Fibroblast of the aortic adventitia (primary cell): ENCODE data around the gene CTSA. TPM values are rescaled to one million over a fixed set of nuclear protein-coding genes. Genes with fewer than 3 reads are reported as not detected.

Experiments
- DNase-seq: peaks from one replicate; pipeline ENCODE4 v3.0.0-alpha.2; 2010; ENCODE audit warnings: low read depth
- H3K4me3 ChIP-seq: 2 replicates; pipeline ENCODE4 v1.5.1; 2011; ENCODE audit warnings: low read depth, mild to moderate bottlenecking, control low read depth, low read length, moderate library complexity
- total RNA-seq: library from RNA; depleted of rRNA; stranded (reverse); fragments of >200 nt; gene quantifications from 2 replicates; pipeline ENCODE4 v1.2.3, GENCODE V29; 2012; ENCODE audit warnings: low replicate concordance
- TF ChIP-seq, protein P1 (sequence below): IDR thresholded peaks from 2 replicates; pipeline ENCODE4 v1.5.1; 2011; ENCODE audit warnings: mild to moderate bottlenecking, low read length, control low read depth, inconsistent platforms; ENCODE audit not compliant: insufficient read depth

Gene CTSA
- 56.2 and 166 TPM in 2 replicates for total RNA-seq

DNA sequence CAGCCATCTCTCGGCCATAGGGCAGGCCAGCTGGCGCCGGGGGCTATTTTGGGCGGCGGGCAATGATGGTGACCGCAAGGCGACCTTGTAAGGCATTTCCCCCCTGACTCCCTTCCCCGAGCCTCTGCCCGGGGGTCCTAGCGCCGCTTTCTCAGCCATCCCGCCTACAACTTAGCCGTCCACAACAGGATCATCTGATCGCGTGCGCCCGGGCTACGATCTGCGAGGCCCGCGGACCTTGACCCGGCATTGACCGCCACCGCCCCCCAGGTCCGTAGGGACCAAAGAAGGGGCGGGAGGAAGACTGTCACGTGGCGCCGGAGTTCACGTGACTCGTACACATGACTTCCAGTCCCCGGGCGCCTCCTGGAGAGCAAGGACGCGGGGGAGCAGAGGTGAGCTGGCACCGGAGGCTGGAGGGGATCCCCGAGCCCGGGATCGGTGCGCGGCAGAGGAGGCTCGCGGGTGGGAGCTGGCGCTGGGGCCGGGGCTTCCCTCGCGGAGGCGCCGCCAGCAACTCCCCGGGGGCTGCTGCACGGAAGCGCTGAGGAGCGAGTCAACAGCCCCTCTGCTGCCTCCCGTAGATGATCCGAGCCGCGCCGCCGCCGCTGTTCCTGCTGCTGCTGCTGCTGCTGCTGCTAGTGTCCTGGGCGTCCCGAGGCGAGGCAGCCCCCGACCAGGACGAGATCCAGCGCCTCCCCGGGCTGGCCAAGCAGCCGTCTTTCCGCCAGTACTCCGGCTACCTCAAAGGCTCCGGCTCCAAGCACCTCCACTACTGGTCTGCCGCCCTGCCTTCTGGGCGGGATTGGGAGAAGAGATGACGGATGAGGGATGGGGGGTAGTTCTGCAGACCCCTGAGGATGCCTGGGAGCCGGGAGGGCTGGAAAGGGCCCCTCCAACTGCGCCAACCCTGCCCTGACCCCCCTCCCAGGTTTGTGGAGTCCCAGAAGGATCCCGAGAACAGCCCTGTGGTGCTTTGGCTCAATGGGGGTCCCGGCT lies at the start of gene CTSA, which contains the start of gene NEURL2:
CTSA (plus strand) TSS at position 351 of the 999 bp plus-strand sequence; CDS start at position 585, 234 bp downstream.
NEURL2 (minus strand) TSS at position 224 of the 999 bp plus-strand sequence; CDS start at position 7, 217 bp downstream.
- TF ChIP-seq, protein P1, sequence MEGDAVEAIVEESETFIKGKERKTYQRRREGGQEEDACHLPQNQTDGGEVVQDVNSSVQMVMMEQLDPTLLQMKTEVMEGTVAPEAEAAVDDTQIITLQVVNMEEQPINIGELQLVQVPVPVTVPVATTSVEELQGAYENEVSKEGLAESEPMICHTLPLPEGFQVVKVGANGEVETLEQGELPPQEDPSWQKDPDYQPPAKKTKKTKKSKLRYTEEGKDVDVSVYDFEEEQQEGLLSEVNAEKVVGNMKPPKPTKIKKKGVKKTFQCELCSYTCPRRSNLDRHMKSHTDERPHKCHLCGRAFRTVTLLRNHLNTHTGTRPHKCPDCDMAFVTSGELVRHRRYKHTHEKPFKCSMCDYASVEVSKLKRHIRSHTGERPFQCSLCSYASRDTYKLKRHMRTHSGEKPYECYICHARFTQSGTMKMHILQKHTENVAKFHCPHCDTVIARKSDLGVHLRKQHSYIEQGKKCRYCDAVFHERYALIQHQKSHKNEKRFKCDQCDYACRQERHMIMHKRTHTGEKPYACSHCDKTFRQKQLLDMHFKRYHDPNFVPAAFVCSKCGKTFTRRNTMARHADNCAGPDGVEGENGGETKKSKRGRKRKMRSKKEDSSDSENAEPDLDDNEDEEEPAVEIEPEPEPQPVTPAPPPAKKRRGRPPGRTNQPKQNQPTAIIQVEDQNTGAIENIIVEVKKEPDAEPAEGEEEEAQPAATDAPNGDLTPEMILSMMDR, result no peak
- peak; percentile 93 for DNase-seq
- peak within 1 kb of the TSS; percentile 85 for H3K4me3 ChIP-seq

DNA sequence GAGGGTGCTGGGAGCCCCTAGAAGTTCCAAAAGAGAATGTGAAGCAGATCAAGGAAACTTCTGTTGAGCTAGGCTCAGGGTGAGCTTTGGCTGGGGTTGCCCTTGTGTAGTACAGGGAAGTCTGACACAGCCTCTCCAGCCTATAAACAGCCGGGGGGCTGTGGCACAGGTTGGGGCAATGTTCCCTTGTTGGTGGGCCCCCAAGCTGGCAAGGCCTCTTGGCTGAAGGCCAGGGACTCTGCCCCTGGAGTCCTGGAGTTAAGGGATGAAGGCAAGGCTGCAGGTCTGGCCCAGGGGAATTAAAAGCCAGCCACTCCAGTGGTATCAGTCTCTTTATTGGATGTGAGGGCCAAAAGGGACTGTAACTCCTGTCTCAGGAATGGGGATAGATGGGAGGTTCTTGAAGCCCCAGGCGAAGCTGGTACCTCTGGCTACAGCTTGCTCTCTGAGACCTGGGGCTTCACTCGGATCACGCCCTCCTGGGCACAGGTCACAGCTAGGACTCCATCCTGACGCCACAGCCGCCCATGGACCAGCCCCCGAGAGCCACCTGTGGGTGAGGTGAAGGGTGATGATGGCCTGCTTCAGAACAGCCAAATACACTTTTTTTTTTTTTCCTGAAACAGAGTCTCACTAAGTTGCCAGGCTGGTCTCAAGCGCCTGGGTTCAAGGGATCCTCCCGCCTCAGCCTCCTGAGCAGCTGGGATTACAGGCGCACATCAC lies 49.6 kb upstream of the CTSA start:
- DNase-seq, result no peak
- TF ChIP-seq, protein P1, result no peak
- H3K4me3 ChIP-seq, result no peak overlapping the region

DNA sequence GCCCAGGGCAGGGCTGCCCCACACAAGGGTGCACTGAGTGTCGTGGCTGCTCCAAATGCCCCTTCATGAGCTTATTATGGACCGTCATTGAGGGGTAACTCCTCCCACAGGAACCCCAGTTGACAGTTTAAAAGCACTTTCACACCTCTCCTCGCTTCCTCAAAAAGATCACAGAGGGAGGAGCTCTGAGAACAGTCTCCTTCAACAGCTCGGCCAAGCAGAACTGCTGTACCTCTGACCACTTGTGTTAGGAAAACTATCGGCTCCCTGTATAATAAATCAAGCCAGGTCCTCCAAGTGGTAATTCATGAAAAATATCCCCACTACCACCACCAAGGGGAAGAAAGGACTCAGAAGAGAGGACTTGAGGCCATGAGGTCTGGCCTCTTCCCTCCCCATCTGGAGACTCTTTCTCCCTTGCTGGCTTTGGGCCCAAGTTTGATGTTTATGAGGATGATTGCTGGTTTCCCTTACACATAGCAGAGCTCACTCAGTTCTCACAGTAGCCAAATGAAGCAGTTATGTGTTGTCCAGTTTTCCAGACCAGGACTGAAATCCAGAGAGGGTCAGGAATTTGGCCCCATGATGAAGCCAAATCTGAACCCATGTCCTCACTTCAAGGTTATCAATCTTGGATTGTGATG lies 48.8 kb upstream of the CTSA start:
- H3K4me3 ChIP-seq, result no peak overlapping the region
- TF ChIP-seq, protein P1, result no peak
- peak; percentile 56 for DNase-seq

DNA sequence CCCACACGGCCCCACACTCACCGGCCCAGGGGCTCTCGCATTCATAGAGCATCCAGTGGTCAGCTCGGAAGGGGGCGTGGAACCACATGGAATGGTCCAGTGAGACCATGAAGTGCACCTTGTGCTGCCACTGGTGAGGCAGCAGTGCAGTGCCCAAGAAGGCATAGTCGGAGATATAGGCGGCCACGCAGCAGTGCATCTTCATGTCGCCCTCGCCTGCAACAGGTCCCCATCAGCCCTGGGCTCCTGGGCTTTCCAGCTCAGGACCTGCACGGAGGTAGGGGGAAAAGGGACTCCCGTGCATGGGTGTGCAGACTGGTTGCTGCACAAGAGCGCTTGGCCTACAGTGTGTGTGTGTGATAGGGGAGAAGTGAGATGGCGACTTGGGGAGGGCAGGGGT lies 47.6 kb upstream of the CTSA start:
- H3K4me3 ChIP-seq, result no peak overlapping the region
- DNase-seq, result no peak
- TF ChIP-seq, protein P1, result no peak

DNA sequence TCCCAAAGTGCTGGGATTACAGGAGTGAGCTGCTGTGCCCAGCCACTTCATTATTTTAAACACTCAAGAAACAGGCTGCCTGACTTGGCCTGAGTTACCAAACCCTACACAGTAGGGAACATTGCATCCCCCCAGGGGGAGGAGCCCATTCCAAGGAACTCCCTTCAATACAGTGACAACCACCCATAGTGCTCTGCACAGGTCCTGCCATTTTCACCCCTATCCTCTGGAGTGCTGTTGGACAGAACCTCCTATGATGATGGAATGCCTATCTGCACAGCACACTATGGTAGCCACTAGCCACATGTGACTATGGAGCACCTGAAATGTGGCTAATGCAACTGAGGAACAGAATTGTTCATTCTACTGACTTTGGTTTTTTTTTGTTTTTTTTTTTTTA lies 45.7 kb upstream of the CTSA start:
- DNase-seq, result no peak
- no peak overlapping the region for H3K4me3 ChIP-seq
- TF ChIP-seq, protein P1, result no peak

DNA sequence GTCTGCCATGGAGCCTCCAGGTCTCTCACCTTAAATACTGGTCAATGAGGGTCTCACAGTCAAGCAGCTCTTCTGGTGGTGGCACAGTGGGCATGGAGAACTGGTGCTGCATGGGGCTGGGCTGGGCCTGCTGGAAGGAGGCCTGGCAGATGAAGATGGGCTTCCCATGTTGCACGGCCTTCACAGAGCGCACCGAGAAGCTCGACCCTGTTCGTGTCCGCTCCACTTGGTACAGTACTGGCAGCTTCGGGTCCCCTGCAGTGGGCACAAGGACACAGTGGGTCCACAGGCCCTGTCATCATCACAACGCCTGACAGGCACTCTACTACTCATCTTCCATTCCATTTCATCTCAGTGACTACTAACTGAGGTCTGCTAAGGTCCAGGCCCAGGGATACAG lies 42.7 kb upstream of the CTSA start:
- no peak overlapping the region for H3K4me3 ChIP-seq
- DNase-seq, result no peak
- TF ChIP-seq, protein P1, result no peak
